ENCODE measurements around the gene PDE8A.

The PDE8A gene

GRCh38 chr15:85041230-85041629 is 59.6 kb downstream of the PDE8A start:
- no peak for DNase-seq

DNA sequence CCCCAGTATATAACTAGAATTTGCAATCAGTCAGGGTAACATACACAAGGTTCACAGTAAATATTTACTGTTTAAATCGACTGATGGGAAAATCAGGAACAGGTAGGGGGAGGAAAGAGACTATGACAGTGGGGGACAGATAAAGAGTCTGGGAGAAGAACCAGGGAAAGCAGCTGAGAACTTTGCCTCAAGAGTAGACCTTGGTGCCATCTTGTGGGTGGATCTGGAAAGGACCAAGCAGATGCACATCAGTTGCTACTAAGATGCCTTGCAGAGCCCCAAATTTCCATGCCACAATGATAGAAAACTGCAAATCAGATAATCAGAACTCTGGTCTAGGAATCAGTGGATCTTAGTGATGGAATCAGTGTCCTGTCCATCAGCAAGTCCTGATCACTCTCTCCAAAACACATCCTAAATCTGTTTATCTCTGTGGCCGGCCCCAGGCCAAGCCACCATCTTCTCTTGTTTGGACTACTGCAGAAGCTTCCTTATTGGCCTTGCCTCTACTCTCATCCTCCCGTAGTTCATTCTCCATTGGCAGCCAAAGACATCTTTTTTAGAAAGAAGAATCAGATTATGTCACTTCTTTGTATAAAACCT is 62.7 kb downstream of the PDE8A start:
- DNase-seq, result peak; percentile 68 to 84

DNA sequence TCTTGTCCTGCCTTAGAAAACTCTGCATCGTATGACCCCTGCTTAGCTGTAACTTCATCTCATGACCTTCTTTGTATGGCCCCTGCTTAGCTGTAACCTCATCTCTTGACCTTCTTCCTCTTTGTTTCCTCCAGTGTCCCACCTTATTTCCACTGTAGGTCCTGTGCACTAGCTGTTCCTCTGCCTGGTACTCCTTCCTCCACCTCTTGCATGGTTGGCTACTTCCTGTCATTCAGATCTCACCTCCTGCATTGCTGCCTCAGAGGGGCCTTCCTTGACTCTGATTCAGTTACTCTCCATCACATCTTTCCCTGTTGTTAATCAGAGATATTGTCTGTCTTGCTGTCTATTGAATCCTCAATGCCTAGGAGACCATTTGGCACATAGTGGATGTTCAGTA is 63.2 kb downstream of the PDE8A start:
- DNase-seq, result no peak

GRCh38 chr15:85045615-85046014 is 64.0 kb downstream of the PDE8A start:
- DNase-seq, result no peak

- DNase-seq, result peak in 1 of 2 donors; percentile 50
These were observed 65.8 kb downstream of the PDE8A start for GRCh38 chr15:85047271-85047948.

- DNase-seq, result no peak
These were observed 66.8 kb downstream of the PDE8A start for GRCh38 chr15:85048430-85048829.

GRCh38 chr15:85049805-85050204 is 68.1 kb downstream of the PDE8A start:
- no peak for DNase-seq

DNA sequence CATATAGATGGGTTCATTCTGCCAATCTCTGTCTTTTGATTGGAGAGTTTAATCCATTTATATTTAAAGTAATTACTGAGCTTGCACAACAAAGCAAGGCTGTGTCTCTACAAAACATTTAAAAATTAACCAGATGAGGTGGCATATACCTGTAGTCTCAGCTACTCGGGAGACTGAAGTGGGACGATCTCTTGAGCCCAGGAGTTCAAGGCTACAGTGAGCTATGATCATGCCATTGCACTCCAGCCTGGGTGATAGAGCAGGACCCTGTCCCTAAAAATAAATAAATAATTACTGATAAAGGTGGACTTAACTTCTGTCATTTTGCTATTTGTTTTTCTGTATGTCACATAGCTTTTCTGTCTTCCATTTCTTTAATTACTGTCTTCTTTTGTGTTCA is 78.1 kb downstream of the PDE8A start:
- DNase-seq, result no peak

DNA sequence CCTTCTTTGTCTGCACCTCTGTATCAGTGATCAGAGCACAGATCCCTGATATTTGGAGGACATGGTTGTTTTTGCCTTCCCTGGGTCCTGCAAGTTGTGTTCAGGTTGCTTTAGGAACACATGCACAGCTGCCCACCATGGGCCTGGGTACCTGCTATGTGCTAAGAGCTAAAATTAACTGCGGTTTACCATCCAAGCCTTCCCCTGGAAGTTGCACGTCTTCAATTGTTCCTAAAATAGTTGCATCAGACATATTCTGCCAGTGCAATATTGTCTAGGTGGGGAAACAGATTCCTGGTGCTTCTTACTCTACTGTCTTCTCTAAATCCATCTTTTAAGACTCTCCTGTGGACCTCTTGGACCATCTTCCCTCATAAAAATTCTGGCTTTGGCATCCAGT is 80.9 kb downstream of the PDE8A start:
- no peak for DNase-seq

GRCh38 chr15:85063088-85063487 is 81.4 kb downstream of the PDE8A start:
- no peak for DNase-seq

DNA sequence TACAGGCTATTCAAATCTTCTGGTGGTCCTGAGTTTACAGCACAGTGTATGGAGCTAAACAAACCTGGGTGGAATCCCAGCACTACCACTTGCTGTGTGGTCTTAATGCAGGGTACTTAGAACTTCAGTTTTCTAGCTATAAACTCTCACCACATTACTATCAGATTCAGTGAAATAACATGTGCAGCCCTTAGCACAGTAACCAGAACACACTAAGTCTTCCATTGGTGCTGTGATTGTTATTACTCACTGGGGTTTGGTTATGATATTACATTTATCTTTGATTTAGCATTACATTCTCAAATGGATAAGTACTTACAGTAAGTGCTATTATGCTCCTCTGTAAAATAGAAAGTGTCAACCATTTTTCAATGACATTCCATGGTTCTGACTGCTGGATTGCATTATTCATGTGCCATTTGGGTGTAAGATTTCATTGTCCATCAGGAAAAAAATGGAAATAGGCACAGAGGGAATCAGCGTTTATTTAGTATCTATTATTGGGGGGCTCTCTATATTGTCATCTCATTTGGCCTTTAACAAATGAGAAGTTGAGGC is 81.9 kb downstream of the PDE8A start:
- DNase-seq, result no peak

GRCh38 chr15:85064710-85065109 is 83.1 kb downstream of the PDE8A start:
- no peak for DNase-seq

GRCh38 chr15:85071061-85071460 is 89.4 kb downstream of the PDE8A start:
- DNase-seq, result no peak

- DNase-seq, result no peak
These were observed 89.8 kb downstream of the PDE8A start for GRCh38 chr15:85071504-85071903.

DNA sequence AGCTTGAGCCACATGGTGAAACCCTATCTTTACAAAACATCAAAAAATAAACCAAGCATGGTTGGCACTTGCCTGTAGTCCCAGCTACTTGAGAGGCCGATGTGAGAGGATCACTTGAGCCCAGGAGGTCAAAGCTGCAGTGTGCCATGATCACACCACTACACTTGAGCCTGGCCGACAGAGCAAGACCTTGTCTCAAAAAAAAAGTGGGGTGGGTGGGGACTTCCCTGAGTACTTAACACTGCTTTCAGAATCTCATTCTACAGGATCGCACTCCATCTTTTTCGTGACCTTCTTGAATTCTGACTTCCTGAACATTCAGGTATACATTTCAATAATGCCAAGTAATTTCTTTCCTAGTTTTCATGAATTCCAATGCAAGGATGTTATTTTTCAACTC is 91.3 kb downstream of the PDE8A start:
- DNase-seq, result no peak

DNA sequence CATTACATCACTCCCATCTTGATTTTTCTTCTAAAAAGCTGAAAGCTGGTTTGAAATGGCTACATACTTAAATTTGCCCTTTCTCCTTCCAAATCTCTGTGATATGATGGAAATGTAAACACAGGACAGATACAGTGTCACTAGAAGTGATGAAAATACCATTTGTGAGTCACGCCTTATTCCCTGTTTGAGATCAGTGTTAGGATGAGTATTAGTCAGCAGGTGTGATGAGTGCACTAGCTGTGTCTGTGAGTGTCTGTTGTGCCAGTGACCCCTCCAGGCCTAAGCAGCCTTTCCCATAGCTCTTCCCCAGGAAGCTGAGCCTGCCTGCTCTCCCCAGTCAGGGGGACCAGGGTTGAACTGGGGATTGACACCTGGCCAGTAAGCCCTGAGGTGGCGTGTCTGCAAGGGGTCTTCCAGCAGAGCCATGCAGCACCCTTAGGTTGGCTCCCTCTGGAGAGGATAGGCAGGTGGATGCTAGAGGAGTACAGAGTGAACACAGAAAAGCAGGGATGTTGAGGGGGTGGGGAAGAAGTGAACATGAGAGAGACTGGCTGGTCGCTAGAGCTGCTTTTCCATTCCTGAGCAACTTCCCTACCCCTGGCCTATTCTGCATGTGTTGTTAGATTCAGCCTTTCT is 92.0 kb downstream of the PDE8A start:
- no peak for DNase-seq

DNA sequence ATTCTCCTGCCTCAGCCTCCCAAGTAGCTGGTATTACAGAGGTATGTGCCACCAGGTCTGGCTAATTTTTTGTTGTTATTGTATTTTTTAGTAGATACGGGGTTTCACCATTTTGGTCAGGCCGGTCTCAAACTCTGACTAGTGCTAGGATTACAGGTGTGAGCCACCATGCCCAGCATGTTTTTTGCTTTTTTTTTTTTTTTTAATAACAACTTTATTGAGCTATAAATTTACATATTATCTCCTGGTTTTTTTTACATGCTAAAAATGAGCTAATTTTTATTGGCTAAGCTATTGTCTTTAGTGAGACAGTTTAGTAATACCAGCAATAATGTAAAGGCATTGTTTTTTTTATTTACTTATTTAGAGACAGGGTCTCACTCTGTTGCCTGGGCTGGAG is 105.2 kb downstream of the PDE8A start:
- no peak for DNase-seq

- DNase-seq, result no peak
These were observed 106.6 kb downstream of the PDE8A start for GRCh38 chr15:85088300-85088699.

DNA sequence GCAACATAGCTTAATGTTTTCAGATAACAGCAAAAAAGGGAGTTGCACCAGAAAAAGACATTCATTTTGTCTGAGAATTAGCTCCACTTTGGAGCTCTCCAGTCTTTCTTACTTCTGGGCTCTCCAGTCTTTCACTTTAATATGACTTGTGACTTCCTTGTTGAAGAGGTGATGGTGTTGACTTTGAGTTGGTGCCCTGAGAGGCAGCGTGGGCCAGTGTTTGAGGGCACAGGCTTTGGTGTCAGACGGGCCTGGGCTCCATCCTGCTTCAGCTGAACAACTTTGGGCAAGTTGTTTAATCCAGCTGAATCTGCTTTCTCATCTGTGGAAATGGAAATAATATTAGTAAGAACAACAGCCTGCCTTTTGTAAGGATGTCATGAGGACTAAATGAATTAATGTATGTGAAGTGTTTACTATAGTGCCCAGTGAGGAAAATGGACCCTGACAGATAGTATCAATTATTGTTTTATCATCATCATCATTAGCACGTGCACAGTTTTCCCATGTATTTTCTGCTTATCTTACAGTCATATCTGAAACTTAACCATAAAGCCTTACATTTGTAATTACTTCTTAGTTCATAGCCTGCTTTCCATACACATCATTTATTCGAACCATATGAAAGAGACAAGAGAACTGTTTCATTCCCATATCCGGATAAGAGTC is 108.4 kb downstream of the PDE8A start:
- no peak for DNase-seq

GRCh38 chr15:85091990-85092389 is 110.3 kb downstream of the PDE8A start:
- peak; percentile 41 to 56 for DNase-seq

- no peak for DNase-seq
These were observed 113.0 kb downstream of the PDE8A start for GRCh38 chr15:85094685-85095084.

DNA sequence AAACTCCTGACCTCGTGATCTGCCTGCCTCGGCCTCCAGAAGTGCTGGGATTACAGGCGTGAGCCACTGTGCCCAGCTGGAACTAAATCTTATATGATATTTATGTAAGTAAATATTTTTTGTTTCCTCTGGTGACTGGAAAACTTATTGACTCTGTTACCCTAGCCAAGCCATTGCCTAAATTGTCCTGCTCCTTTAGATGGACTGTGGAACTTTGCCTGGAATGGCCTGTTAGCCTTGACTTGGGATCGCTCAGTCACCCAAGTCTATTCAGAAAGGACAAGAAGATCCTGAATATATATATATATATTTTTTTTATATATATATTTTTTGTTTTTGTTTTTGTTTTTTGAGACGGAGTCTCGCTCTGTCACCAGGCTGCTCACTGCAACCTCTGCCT is 113.9 kb downstream of the PDE8A start:
- no peak for DNase-seq

GRCh38 chr15:85097250-85097649 is 115.6 kb downstream of the PDE8A start:
- DNase-seq, result no peak

- no peak for DNase-seq
These were observed 116.1 kb downstream of the PDE8A start for GRCh38 chr15:85097725-85098124.

Data from hippocampal formation (tissue), 2 donors.